NOMO-1 treated with dmso at 0.1 percent for 144 hours (cell line): Measurements from ENCODE around the gene TERT.
"Not testable (repeated sequence)": the region's sequence is repeated elsewhere in the genome, so short reads cannot be mapped to it uniquely, and the experiment has no call there.

Experiments used
- DNase-seq: peaks from one replicate; lab custom pipeline; 2025; ENCODE audit not compliant: unreplicated experiment; lab: John Stamatoyannopoulos, UW

TERT gene

DNA sequence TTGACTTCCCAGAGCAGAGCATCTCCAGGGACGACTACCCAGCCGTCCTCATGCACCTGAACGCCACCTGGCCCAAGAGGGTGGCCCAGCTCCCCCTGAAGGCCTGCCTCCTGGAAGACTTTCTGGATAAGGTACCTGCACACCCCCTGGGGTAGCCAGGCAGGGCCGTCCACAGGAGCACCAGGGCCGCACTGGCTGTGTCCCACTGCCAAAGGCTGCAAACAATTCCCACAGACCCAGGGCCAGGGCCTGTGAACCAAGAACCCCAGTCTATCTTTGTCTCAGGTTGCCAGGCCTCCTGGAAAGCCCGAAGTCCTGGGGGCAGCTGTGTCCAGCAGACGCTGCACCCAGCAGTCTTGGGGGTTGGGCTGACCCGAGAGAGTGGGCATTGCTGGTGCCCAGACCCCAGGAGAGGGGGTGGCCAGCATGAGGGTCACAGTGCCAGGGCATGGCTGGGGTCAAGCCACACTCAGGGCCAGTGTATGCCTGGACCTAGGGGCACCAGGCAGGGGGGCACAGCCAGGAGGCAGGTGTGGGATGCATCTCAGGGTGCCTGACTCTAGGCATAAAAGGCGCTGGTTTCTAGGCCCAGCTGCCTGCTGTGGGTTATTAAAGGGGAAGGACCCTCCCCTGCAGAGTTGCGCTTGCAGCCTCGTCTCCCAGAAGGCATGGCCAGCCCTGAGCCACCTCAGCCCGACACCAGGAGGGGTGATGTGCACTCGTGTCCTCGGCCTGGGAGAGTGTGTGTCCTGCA is 52.0 kb downstream of the TERT start:
- no peak for DNase-seq

DNA sequence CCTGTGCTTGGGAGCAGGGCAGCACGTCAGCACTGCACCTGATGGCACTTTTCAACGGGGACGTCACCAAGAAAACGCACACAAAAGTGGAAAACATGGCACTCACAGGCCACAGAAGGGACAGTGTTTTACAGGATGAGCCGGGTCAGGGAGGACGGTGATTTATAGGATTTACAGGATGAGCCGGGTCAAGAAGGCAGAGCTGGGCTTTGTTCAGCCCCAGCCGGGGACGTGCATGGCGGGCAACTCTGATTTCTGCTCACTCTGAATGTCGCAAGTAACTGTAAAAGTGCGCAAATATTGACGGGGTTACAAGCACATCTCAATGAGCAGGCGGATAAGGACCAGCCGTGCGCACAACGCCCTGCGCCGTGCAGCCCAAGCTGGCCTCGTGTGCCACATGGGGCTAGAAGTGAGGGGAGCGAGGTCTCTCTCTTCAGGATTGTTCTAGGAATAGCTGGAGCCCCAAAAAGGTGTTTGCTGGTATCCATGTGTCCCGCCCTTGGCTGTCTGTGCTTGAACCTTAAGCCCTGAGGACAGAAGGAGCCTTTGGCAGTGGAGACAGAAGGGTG is 53.3 kb downstream of the TERT start:
- no peak for DNase-seq

DNA sequence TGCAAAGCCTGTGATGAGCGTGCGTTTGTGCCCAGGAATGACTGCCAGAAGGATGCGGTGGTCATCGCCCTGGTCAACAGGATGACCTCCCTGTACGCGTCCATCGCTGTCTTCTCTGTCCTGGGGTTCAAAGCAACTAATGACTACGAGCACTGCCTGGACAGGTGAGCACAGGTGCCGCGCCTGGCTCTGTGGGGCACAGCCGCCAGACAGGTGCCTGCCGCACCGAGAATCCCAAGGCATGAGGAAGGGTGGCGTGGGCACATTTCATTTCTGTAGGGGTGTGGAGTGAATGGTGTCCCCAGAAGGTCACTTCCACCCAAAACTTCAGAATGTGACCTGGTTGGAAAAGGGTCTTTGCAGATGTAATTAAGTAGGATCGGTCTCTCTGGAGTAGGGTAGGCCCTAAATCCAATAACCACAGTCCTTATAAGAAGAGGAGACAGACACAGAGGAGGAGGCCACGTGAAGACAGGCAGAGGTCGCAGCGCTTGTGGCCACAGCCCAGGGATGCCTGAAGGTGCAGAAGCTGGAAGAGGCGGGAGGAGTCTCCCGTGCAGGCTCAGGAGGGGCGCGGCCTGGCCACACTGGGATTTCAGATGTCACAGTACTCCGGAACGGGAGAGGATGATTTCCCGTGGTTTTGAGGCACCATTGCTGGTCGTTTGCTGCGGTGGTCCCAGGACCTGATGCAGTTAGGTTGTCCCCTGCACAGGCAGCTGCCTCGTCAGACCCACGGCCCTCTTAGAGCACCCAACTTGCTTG is 54.2 kb downstream of the TERT start:
- no peak for DNase-seq

DNA sequence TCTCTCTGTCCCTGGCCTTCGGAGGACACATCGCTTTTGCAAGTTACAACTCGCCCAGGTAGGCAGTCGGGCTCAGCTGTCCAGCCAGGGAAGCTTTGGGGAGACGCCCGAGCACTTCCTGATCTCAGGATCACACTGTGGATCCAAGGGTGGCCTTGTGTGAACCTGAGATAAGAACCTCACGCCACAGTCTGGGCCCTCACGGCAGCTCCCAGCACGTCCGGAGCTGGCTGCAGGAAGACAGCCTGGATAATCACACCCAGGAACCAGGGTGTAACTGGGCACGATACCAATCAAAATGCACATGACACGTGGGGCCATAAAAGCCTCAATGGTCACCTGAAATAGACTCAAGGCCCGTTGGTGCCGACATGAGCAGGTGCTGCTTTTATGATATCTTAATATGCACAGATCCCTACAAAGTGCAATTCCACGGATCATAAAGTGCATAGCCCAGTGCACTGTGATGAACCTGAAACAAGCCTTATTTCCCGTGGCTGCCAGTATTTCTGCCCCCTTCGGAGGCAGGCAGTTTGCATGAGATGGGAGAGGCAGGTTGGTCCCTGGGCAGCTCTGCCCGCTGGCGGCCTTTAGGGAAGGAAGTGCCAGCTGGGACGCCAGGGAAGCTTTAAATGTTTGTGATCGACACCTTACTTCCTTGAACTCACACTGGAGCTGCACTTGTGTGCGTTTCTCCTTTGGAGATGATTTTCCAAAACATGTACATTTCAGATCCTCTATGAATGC is 55.2 kb downstream of the TERT start:
- no peak for DNase-seq

DNA sequence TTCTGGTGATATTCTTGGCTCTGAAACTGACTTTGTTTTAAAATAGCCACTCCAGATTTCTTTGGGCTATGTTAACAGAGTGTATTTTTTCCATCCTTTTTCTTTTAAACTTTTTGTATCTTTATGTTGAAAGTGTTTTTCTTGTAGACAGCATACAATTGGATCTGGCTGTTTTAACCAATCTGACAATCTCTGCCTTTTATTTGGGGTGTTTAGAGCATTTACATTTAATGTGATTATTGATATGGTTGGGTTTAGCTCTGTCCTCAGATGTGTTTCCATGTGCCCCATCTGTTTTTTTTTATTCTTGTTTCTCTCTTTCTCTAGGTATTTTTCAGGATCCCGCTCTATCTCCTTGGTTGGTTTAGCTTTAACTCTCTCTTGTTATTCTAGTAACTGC is 59.0 kb downstream of the TERT start:
- no peak for DNase-seq

DNA sequence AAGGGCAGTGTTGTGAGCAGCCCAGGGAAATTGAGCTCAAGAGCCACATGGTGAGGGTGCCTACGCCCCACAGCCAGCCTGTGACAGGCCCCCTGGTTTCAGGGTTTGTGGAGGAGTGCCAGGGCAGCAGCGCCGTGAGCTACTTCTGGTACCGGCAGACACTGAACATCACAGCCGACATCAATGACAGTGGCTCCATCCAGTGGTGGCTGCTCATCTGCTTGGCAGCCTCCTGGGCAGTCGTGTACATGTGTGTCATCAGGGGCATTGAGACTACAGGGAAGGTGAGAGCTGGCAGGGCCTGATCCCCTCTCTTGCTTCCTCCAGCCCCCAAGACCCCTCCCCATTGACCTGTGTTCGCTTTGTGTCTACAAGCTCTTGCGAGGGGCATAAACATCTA is 59.5 kb downstream of the TERT start:
- no peak for DNase-seq

DNA sequence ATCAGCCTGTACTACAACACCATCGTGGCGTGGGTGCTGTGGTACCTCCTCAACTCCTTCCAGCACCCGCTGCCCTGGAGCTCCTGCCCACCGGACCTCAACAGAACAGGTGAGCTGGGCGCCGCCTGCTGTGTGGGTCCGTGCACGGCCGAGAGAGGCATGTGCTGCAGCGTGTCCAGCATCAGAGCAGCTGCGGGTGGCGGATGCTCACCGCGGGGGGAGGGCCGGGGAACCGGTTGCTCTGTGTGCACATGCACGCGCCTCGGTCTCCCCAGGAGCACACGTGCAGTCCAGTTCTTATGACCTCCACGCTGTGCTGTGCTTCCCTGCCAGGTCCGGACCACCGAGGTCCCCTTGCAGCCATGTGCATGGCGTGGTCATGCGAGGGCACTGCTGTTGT is 62.1 kb downstream of the TERT start:
- DNase-seq, result no peak

DNA sequence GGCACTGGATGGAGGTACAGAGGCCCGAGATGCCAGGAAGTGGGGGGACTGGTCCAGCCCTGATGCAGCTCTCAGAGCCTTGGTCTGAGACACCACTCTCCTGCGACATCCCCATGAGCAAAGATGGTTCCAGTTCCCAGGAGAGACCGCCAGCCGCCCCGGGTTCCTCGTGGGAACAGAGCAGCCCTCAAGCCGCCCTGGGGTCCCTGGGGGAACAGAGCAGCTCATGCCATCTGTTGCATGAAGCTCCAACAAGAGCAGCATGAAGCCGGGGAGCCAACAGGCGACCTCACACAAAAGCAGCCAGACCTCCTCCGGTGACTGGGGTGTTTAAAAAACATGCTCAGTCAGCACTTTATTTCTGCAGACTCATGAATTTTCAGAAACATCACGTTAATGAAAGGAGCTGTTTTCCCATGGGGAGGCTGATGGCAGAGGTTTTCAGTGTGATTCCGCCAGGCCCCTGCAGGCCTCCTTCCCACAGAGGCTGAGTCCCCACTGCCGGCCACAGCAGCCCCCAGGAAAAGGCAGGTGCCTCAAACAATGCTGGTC is 63.4 kb downstream of the TERT start:
- DNase-seq, result no peak

DNA sequence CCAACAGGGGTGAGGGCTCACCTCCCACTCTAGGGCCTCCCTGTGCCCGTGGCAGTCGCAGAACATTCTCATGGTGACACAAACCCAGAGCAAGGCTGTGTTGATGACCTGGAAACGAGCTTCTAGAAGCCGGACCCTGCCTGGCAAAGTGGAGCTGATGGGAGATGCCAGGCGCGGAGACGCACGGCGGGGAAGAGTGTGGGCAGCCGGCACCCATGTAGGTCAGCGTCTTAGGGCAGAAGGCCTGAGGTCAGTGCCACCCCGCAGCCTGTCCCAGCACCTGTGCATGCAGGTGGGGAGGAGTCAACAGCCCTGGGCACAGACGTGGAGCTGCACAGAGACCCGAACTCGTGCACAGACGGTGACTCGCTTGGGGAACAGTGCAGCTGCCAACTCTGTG is 64.3 kb downstream of the TERT start:
- DNase-seq, result no peak

DNA sequence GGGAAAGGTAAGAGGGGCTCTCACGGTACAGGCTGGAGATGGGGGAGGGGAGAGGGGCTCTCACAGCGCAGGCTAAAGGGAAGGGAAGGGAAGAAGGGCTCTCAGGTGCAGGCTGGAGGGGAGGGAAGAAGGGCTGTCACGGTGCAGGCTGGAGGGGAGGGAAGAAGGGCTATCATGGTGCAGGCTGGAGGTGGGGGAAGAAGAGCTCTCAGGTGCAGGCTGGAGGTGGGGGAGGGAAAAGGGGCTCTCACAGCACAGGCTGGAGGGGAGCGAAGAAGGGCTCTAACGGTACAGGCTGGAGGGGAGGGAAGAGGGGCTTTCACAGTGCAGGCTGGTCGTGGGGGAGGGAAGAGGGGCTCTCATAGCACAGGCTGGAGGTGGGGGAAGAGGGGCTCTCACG is 65.0 kb downstream of the TERT start:
- no peak for DNase-seq

DNA sequence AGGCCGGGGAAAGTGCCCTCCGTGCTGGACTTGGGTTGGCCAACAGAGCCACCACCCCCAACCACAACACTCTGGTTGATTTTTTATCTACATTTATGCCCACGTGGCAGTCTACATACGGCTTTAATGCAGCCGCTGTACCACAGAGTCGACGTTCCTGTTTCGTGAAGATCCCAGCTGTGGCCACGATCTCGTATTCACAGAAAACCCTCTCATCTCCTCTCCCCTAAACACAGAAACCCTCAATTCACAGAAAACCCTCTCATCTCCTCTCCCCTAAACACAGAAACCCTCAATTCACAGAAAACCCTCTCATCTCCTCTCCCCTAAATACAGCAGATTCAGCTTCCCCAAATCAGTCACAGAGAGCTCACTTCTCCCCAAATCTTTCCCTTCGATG is 65.8 kb downstream of the TERT start:
- DNase-seq, result not testable (repeated sequence)

DNA sequence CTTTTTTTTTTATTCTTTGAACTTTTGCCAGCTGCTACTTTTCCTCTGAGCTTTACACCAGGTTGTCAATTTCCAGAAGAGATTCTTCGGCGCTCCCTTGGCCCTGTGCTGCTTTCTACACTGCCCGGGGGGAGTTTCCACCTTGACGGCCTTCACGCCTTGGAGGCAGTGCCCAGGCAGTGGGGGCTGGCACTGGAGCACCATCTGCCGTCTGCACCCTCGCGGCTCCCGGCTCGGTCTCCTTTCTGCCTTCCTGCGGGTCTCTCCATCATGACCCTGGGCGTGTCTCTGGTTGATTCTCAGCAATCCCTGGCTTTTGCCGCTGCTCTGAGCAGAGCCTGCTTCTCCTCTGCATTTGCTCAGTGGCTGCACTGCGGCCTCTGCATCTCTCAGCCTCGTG is 66.7 kb downstream of the TERT start:
- DNase-seq, result no peak

DNA sequence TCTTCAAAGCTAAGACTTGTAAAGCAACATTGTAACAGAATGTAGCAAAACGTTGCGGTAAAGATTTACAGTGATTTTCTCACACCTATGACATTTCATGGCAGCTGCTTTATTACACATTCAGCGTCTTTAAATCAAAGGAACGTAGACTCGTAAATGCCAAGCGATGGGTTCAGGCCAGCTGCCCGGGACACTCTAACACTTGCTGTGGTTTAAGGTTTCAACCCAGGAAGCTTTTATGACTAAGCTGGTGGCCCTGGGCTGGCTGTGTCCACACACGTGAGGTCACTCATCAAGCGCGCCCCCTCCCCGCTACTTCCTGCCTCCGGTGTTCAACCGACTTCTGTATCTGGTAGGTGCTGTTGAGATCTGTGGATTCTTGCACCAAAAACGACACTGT is 67.2 kb downstream of the TERT start:
- no peak for DNase-seq

DNA sequence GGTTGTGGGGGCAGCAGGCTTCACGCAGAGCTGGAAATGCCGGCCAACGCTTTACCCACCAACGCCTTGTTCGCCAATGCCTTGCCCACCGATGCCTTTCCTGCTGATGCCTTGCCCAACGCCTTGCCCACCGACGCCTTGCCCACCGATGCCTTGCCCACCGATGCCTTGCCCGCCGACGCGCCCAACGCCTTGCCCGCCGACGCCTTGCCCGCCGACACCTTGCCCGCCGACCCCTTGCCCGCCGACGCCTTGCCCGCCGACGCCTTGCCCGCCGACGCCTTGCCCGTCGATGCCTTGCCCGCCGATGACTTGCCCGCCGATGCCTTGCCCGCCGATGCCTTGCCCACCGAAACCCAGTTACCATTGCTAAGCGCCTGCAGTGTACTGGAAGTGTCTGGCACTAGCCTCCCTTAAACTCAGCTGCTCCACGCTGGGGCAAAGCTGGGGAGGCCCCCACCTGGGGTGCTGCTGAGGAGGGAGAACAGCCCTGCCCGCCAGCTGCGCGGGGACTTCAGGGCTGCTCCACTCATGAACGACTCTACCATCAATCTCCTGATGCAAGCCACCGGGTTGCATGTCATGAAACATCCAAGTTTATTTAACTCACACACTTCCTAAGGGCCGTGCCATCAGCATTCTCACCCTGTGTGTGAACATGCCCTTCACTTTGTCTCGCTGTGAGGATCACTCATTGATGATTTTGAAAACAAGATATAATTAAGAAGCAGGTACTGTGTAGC is 67.9 kb downstream of the TERT start:
- DNase-seq, result no peak

DNA sequence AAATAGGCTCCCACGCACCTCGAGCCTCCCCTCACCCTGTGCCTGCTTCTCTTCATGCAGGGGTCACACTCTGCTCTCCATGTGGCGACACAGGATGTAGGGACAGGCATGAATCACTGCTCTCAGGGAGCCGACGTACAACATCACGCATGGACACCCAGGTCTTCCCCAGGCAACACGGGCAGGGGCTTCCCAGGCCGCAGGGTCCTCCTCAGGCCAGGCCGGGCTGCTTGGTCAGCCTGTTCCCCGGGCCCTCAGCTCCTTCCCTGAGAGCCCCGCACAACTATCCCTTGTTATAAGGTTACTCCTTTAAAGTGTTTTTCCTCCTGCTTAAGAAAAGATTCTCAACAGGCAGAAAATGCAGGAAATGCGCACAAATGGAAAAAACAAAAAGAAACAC is 68.6 kb downstream of the TERT start:
- no peak for DNase-seq

DNA sequence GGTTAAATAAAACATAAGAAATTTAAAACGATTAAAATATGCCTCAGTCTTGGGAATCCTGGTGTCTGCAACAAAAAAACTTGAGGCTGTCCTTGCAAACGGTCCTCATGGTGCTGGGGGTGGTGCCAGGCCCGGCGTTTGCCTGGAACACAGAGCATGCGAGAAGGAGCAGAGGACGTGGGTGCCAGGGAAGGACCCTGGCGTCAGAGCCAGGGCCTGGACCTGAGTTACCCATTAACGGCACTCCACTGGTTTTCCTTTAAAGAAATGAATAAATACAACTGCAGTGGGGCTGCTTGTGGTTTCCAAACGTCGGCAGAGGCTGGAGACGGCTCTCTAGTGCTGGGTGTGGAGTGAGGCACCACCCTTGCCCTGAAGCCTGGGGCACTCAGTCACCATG is 69.8 kb downstream of the TERT start, which contains the start of gene SLC6A18:
Gene SLC6A18 (plus strand): TSS at position 301 of the 400 bp plus-strand sequence. CDS start 97 bp downstream, at position 398.
- DNase-seq, result no peak

DNA sequence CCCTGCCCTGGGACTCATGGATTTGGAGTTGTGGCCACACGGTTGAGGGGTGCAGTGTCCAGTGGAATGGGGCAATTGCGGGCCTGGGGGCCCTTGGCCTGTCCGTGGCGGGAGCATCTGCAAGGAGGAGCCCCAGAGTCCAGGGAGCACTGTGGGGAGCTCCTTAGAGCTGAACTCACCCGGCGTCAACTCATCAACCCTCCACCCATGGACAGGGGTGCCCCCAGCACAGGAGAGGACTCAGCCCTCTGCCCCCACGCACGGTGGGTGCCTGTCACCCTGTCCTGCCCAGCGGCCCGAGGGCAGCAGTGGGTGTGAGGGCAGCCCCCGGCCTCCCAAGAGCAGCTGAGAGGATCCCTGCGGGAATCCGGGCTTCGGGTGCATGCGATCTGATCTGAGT is 70.2 kb downstream of the TERT start:
- DNase-seq, result no peak

DNA sequence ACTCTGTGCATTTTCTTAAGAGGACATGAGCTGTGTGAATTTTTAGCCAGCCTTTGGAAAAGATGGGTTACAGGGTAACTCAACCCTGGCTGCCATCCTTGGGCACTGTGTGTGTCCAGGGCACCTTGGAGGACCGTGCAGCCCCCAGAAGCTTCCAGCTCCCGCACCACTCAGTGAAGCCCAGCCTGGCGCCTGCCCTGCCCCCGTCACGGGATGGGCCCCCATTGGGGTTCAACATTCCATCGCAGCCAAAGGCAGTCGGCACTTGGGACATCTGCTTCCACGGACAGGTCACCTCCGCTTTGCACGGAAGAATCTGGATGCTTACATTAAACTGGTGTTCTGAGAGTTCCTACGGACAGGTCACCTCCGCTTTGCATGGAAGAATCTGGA is 71.6 kb downstream of the TERT start:
- DNase-seq, result no peak

DNA sequence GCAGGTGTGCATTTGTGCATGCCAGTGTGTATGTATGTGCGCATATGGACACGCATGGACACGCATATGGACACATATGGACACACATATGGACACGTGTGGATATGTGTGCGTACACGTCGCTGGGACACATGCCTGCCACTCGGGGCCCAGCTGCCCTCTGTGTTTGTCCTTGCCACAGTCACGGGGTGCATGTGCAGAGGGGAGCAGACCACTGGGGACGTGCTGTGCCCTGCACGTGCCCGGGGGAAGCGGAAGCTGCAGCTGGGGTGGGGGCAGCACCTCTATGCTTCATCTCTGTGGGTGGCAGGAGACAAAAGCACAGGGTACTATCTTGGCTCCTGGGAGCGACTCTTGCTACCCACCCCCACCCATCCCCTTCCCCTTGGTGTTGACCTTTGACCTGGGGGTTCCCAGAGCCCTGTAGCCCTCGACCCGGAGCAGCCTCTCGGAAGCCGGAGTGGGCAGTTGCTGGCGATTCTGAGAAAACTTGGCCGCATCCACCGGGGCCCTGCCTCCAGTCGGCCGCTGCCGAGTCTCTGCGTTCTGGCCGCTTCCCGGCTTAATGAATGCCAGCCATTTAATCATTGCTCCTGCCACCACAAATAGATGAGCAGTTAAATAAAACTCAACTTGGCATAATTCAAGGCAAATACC is 72.1 kb downstream of the TERT start:
- DNase-seq, result no peak

DNA sequence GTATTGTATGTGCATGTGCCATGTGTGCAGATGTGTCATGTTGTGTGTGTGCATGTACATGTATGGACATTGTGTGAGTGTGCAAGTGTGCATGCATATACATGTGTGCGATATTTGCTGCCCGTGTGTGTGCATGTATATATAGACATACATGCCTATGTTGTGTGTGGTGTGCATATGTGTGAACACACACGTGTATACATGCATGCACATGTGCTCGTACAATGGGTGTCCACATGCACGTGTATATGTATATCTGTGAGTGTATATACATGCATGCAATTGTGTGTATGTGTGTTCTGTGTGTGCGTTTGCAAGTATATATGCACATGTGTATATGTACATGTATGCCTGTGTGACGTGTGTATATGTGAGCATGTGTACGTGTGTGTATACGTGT is 72.7 kb downstream of the TERT start:
- DNase-seq, result no peak
